Calu3 (cell line): Measurements from ENCODE around the gene RASA2. TPM values are rescaled to one million over a fixed set of nuclear protein-coding genes. Genes with fewer than 3 reads are reported as not detected.
"Not testable (repeated sequence)": the region's sequence is repeated elsewhere in the genome, so short reads cannot be mapped to it uniquely, and the experiment has no call there.

ENCODE experiments used
- BruUV-seq: library from RNA; stranded (reverse); fragments of 400-500 nt; replicated peaks from 2 replicates; lab custom pipeline; 2021; lab: Mats Ljungman, UMichigan
- CTCF ChIA-PET: fragments of 300-600 bp; sonication (Branson Sonifier 250); formaldehyde crosslinking; loops from one replicate; lab custom pipeline; 2022; ENCODE audit warnings: antibody characterized with exemption; lab: Charles Lee
- DNase-seq: peaks from one replicate; pipeline ENCODE4 v3.0.0; 2022
- H3K27ac Mint-ChIP-seq: one replicate; pipeline ENCODE4 v1.8.0; 2022; ENCODE audit warnings: mixed read lengths; ENCODE audit not compliant: unreplicated experiment
- H3K27me3 Mint-ChIP-seq: one replicate; pipeline ENCODE4 v1.8.0; 2022; ENCODE audit warnings: mixed read lengths; ENCODE audit not compliant: unreplicated experiment
- H3K36me3 Mint-ChIP-seq: one replicate; pipeline ENCODE4 v1.8.0; 2022; ENCODE audit warnings: mild to moderate bottlenecking, moderate library complexity, mixed read lengths; ENCODE audit not compliant: insufficient read depth, unreplicated experiment
- H3K4me1 Mint-ChIP-seq: one replicate; pipeline ENCODE4 v1.8.0; 2022; ENCODE audit warnings: mild to moderate bottlenecking, low read depth, mixed read lengths; ENCODE audit not compliant: unreplicated experiment
- H3K4me3 Mint-ChIP-seq: one replicate; pipeline ENCODE4 v1.8.0; 2022; ENCODE audit warnings: mild to moderate bottlenecking, low read depth, moderate library complexity, mixed read lengths; ENCODE audit not compliant: unreplicated experiment
- H3K9me3 Mint-ChIP-seq: one replicate; pipeline ENCODE4 v1.8.0; 2022; ENCODE audit warnings: low read depth, mixed read lengths; ENCODE audit not compliant: unreplicated experiment
- CTCF ChIP-seq: fragments of 200-600 bp; IDR thresholded peaks from one replicate; pipeline ENCODE4 v1.8.0; 2022; ENCODE audit warnings: antibody characterized with exemption; ENCODE audit not compliant: unreplicated experiment
- intact Hi-C: fragments of 100-400 bp; cut with micrococcal nuclease; formaldehyde crosslinking; loops from one replicate; pipeline ENCODE4 v1.10.0; 2022; ENCODE audit not compliant: unreplicated experiment
- total RNA-seq: library from RNA; stranded (reverse); gene quantifications from 2 replicates; pipeline ENCODE4 v1.2.3, GENCODE V29; 2022

Gene RASA2
- total RNA-seq, 1 experiment from 2014 or later = 37.4 TPM

GRCh38 chr3:141618938-141619337, 132.1 kb downstream of the RASA2 start:
- TF ChIP-seq CTCF = no peak
- H3K36me3 Mint-ChIP-seq = peaks cover 9% of the 10 kb centered on the region
- no peak overlapping the region for H3K4me3 Mint-ChIP-seq
- H3K27me3 Mint-ChIP-seq = no peaks in the 10 kb centered on the region
- no peak overlapping the region for H3K27ac Mint-ChIP-seq
- CTCF ChIA-PET = no interaction called here
- DNase-seq = no peak
- intact Hi-C loops = no loop called here
- BruUV-seq = no TSS peak
- no peaks in the 10 kb centered on the region for H3K4me1 Mint-ChIP-seq
- no peaks in the 10 kb centered on the region for H3K9me3 Mint-ChIP-seq

GRCh38 chr3:141619450-141619849, 132.6 kb downstream of the RASA2 start:
- Mint-ChIP-seq H3K27ac (no peak overlapping the region), H3K4me3 (no peak overlapping the region)
- CTCF ChIA-PET = no interaction called here

GRCh38 chr3:141623691-141624090, 136.9 kb downstream of the RASA2 start:
- CTCF ChIA-PET = interaction anchor here (0.6 kb wide), 1 partner anchor 251 kb away, joined by 4 read pairs; no protein-coding TSS in a partner anchor
- intact Hi-C loops = no loop called here
- no peaks in the 10 kb centered on the region for H3K36me3 Mint-ChIP-seq
- H3K27ac Mint-ChIP-seq = no peak overlapping the region
- no peaks in the 10 kb centered on the region for H3K9me3 Mint-ChIP-seq
- no peaks in the 10 kb centered on the region for H3K27me3 Mint-ChIP-seq
- H3K4me1 Mint-ChIP-seq = no peaks in the 10 kb centered on the region
- no TSS peak for BruUV-seq
- H3K4me3 Mint-ChIP-seq = no peak overlapping the region
- TF ChIP-seq CTCF = no peak
- no peak for DNase-seq

More at GRCh38 chr3:141619450-141619849, 132.6 kb downstream of the RASA2 start:
- no peak for DNase-seq
- Mint-ChIP-seq H3K36me3 (peaks cover 6% of the 10 kb centered on the region), H3K9me3 (no peaks in the 10 kb centered on the region), H3K4me1 (no peaks in the 10 kb centered on the region), H3K27me3 (no peaks in the 10 kb centered on the region)
- intact Hi-C loops = no loop called here
- TF ChIP-seq CTCF = no peak
- no TSS peak for BruUV-seq

- DNase-seq = no peak
- H3K4me1 Mint-ChIP-seq = no peaks in the 10 kb centered on the region
- no peak overlapping the region for H3K27ac Mint-ChIP-seq
- BruUV-seq = no TSS peak
- CTCF ChIA-PET = interaction anchor here (0.7 kb wide), 1 partner anchor 24 kb away, joined by 3 read pairs; no protein-coding TSS in a partner anchor
- H3K4me3 Mint-ChIP-seq = no peak overlapping the region
- intact Hi-C loops = no loop called here
- no peaks in the 10 kb centered on the region for H3K27me3 Mint-ChIP-seq
- TF ChIP-seq CTCF = no peak
- no peaks in the 10 kb centered on the region for H3K36me3 Mint-ChIP-seq
- H3K9me3 Mint-ChIP-seq = peaks cover 5% of the 10 kb centered on the region
Observed at GRCh38 chr3:141625506-141625905, 138.7 kb downstream of the RASA2 start.

GRCh38 chr3:141628334-141628733, 141.5 kb downstream of the RASA2 start:
- CTCF ChIA-PET, BruUV-seq, H3K27me3 Mint-ChIP-seq, H3K36me3 Mint-ChIP-seq, H3K4me1 Mint-ChIP-seq, DNase-seq, H3K9me3 Mint-ChIP-seq, intact Hi-C loops, H3K27ac Mint-ChIP-seq, H3K4me3 Mint-ChIP-seq: not testable (repeated sequence)

- BruUV-seq = not testable (repeated sequence)
Observed at GRCh38 chr3:141628868-141629441, 142.1 kb downstream of the RASA2 start.

More at GRCh38 chr3:141628868-141629441, 142.1 kb downstream of the RASA2 start:
- DNase-seq, H3K27me3 Mint-ChIP-seq, H3K9me3 Mint-ChIP-seq, H3K27ac Mint-ChIP-seq, H3K4me3 Mint-ChIP-seq, intact Hi-C loops, H3K4me1 Mint-ChIP-seq, H3K36me3 Mint-ChIP-seq: not testable (repeated sequence)
- CTCF ChIA-PET = interaction anchor here (0.5 kb wide), 1 partner anchor 49 kb away, joined by 4 read pairs; no protein-coding TSS in a partner anchor
